H9 (cell line): Measurements from ENCODE around the gene HDAC7. TPM values are rescaled to one million over a fixed set of nuclear protein-coding genes. Genes with fewer than 3 reads are reported as not detected.

ENCODE experiments used
- DNase-seq: peaks from one replicate; pipeline ENCODE4 v3.0.0-alpha.2; 2017
- H2AFZ ChIP-seq: one replicate; pipeline ENCODE4 v1.6.1; 2013; ENCODE audit warnings: mild to moderate bottlenecking, low read length, control low read depth, moderate library complexity
- H2AK5ac ChIP-seq: 2 replicates; pipeline ENCODE4 v1.6.1; 2013; ENCODE audit warnings: low read length, control low read depth, mixed read lengths; ENCODE audit not compliant: insufficient read length
- H2BK120ac ChIP-seq: one replicate; pipeline ENCODE4 v1.6.1; 2013; ENCODE audit warnings: low read depth, mild to moderate bottlenecking, low read length, control low read depth, inconsistent platforms; ENCODE audit not compliant: poor library complexity, severe bottlenecking
- H2BK12ac ChIP-seq: 2 replicates; pipeline ENCODE4 v1.6.1; 2013; ENCODE audit warnings: low read length, control low read depth, mixed read lengths, low read depth; ENCODE audit not compliant: insufficient read length
- H2BK15ac ChIP-seq: 2 replicates; pipeline ENCODE4 v1.6.1; 2013; ENCODE audit warnings: low read depth, low read length, control low read depth
- H2BK20ac ChIP-seq: one replicate; pipeline ENCODE4 v1.6.1; 2013; ENCODE audit warnings: low read depth, mild to moderate bottlenecking, low read length, control low read depth, inconsistent platforms; ENCODE audit not compliant: poor library complexity, severe bottlenecking
- H2BK5ac ChIP-seq: 2 replicates; pipeline ENCODE4 v1.6.1; 2013; ENCODE audit warnings: low read length, control low read depth, mixed read lengths; ENCODE audit not compliant: insufficient read length
- H3K14ac ChIP-seq: 2 replicates; pipeline ENCODE4 v1.6.1; 2013; ENCODE audit warnings: low read length, control low read depth; ENCODE audit not compliant: insufficient read depth
- H3K18ac ChIP-seq: 2 replicates; pipeline ENCODE4 v1.6.1; 2013; ENCODE audit warnings: low read depth, mild to moderate bottlenecking, mixed read lengths, low read length, control low read depth; ENCODE audit not compliant: insufficient read length
- H3K23ac ChIP-seq: 2 replicates; pipeline ENCODE4 v1.6.1; 2013; ENCODE audit warnings: low read length, control low read depth, mixed read lengths, low read depth; ENCODE audit not compliant: insufficient read length
- H3K23me2 ChIP-seq: 2 replicates; pipeline ENCODE4 v1.6.1; 2013; ENCODE audit warnings: low read depth, mild to moderate bottlenecking, mixed read lengths, low read length, control low read depth; ENCODE audit not compliant: insufficient read length, poor library complexity, severe bottlenecking
- H3K27ac ChIP-seq: 2 replicates; pipeline ENCODE4 v1.5.1; 2013; ENCODE audit warnings: low read length, control low read depth, mixed read lengths, low read depth; ENCODE audit not compliant: insufficient read length
- H3K27me3 ChIP-seq: 2 replicates; pipeline ENCODE4 v1.6.1; 2013; ENCODE audit warnings: low read length, control low read depth, inconsistent platforms; ENCODE audit not compliant: insufficient read depth
- H3K4ac ChIP-seq: 2 replicates; pipeline ENCODE4 v1.6.1; 2013; ENCODE audit warnings: low read depth, mild to moderate bottlenecking, control low read depth, inconsistent platforms, low read length, moderate library complexity
- H3K4me1 ChIP-seq: 2 replicates; pipeline ENCODE4 v1.6.1; 2013; ENCODE audit warnings: low read length, control low read depth, inconsistent platforms; ENCODE audit not compliant: insufficient read depth
- H3K4me2 ChIP-seq: 2 replicates; pipeline ENCODE4 v1.6.1; 2013; ENCODE audit warnings: low read length, control low read depth, mixed read lengths; ENCODE audit not compliant: insufficient read length, insufficient read depth
- H3K56ac ChIP-seq: 2 replicates; pipeline ENCODE4 v1.6.1; 2013; ENCODE audit warnings: low read depth, mild to moderate bottlenecking, mixed read lengths, low read length, control low read depth; ENCODE audit not compliant: insufficient read length
- H3K79me1 ChIP-seq: 2 replicates; pipeline ENCODE4 v1.6.1; 2013; ENCODE audit warnings: low read depth, mild to moderate bottlenecking, moderate library complexity, low read length, control low read depth, inconsistent platforms; ENCODE audit not compliant: insufficient read depth, poor library complexity, severe bottlenecking
- H3K79me2 ChIP-seq: 2 replicates; pipeline ENCODE4 v1.6.1; 2013; ENCODE audit warnings: low read length, control low read depth, inconsistent platforms; ENCODE audit not compliant: insufficient read depth
- H3K9ac ChIP-seq: 2 replicates; pipeline ENCODE4 v1.6.1; 2013; ENCODE audit warnings: low read length, control low read depth, mixed read lengths; ENCODE audit not compliant: insufficient read length; ENCODE audit errors: extremely low read depth
- H3K9me3 ChIP-seq: one replicate; pipeline ENCODE4 v1.6.1; 2013; ENCODE audit warnings: low read depth, low read length, inconsistent platforms; ENCODE audit not compliant: control insufficient read depth
- H3T11ph ChIP-seq: one replicate; pipeline ENCODE4 v1.6.1; 2013; ENCODE audit warnings: mild to moderate bottlenecking, low read length, control low read depth, inconsistent platforms
- H4K20me1 ChIP-seq: one replicate; pipeline ENCODE4 v1.6.1; 2013; ENCODE audit not compliant: control insufficient read depth, insufficient read length, insufficient read depth
- H4K5ac ChIP-seq: 2 replicates; pipeline ENCODE4 v1.6.1; 2013; ENCODE audit warnings: low read depth, mild to moderate bottlenecking, mixed read lengths, low read length, control low read depth; ENCODE audit not compliant: insufficient read length
- H4K8ac ChIP-seq: replicated peaks from 2 replicates; pipeline ENCODE4 v1.6.1; 2013; ENCODE audit warnings: low read length, control low read depth, mixed read lengths, low read depth; ENCODE audit not compliant: insufficient read length
- H4K91ac ChIP-seq: 2 replicates; pipeline ENCODE4 v1.6.1; 2013; ENCODE audit warnings: low read depth, mild to moderate bottlenecking, moderate library complexity, mixed read lengths, low read length, control low read depth; ENCODE audit not compliant: insufficient read length
- H3K27ac Mint-ChIP-seq, 3 experiments: 2 replicates in 2 of 3; 3 replicates in 1 of 3; pipeline ENCODE4 v1.8.0; 2020 to 2021; ENCODE audit warnings: mixed read lengths in 3 of 3, mild to moderate bottlenecking in 1 of 3, moderate library complexity in 1 of 3
- H3K27me3 Mint-ChIP-seq: 2 replicates; pipeline ENCODE4 v1.8.0; 2021; ENCODE audit warnings: low read depth, mild to moderate bottlenecking, moderate library complexity, mixed read lengths
- H3K36me3 Mint-ChIP-seq, 3 experiments: 2 replicates in 2 of 3; 3 replicates in 1 of 3; pipeline ENCODE4 v1.8.0; 2020 to 2021; ENCODE audit warnings: low read depth in 3 of 3, mixed read lengths in 3 of 3; ENCODE audit not compliant: insufficient read depth in 1 of 3
- H3K4me1 Mint-ChIP-seq, 2 experiments: 2 replicates each; pipeline ENCODE4 v1.8.0; 2020; ENCODE audit warnings: mixed read lengths in 2 of 2
- H3K4me3 Mint-ChIP-seq, 2 experiments: 2 replicates in 1 of 2; 3 replicates in 1 of 2; pipeline ENCODE4 v1.8.0; 2020 to 2021; ENCODE audit warnings: mild to moderate bottlenecking in 2 of 2, mixed read lengths in 2 of 2, moderate library complexity in 1 of 2
- H3K9me3 Mint-ChIP-seq, 2 experiments: 2 replicates in 1 of 2; 3 replicates in 1 of 2; pipeline ENCODE4 v1.8.0; 2020; ENCODE audit warnings: mild to moderate bottlenecking in 2 of 2, mixed read lengths in 2 of 2, moderate library complexity in 1 of 2
- CTCF ChIP-seq: fragments of 200-600 bp; sonication (generic); conservative IDR thresholded peaks from 3 replicates; pipeline ENCODE4 v1.8.0; 2021; ENCODE audit warnings: antibody characterized with exemption, mild to moderate bottlenecking
- WGBS: extraction: QIAGEN DNeasy Blood & Tissue Kit; methylation state at CpG from one replicate; pipeline ENCODE4 v1.1.7; 2013; ENCODE audit warnings: missing lambda C conversion rate, low lambda C conversion rate, mixed read lengths; ENCODE audit not compliant: insufficient read length; ENCODE audit errors: extremely low coverage; 5-methylcytosine and 5-hydroxymethylcytosine counted together
- total RNA-seq: library from RNA; stranded (reverse); gene quantifications from 2 replicates; pipeline ENCODE4 v1.2.1, GENCODE V29; 2021

HDAC7 gene
- total RNA-seq, 1 experiment from 2014 or later, result 72.1 TPM

- Histone ChIP-seq H2BK12ac (no peak overlapping the region), H3K79me1 (peaks cover 9% of the 10 kb centered on the region), H3K4ac (no peak overlapping the region), H4K8ac (no peak overlapping the region), H4K20me1 (no peaks in the 10 kb centered on the region), H3K27ac (peak overlapping the region; percentile 36), H3K14ac (peak overlapping the region; percentile 23; the same call in 1 of the 2 replicates), H3K23me2 (peaks cover 5% of the 10 kb centered on the region), H3K18ac (peak overlapping the region; percentile 10), H3K56ac (no peak overlapping the region), H4K91ac (no peak overlapping the region), H3K9ac (no peak overlapping the region), H2AK5ac (no peak overlapping the region), H2BK15ac (no peak overlapping the region), H3K79me2 (peaks cover 34% of the 10 kb centered on the region; the same call in 1 of the 2 replicates), H3K4me1 (peaks cover 35% of the 10 kb centered on the region), H2BK5ac (no peak overlapping the region), H4K5ac (no peak overlapping the region), H2AFZ (no peak overlapping the region), H3K27me3 (no peaks in the 10 kb centered on the region), H3K9me3 (no peaks in the 10 kb centered on the region), H2BK120ac (no peak overlapping the region), H3K23ac (no peak overlapping the region), H3K4me2 (peak overlapping the region; percentile 64), H2BK20ac (no peak overlapping the region), H3T11ph (no peak overlapping the region)
- peak overlapping the region; percentile 98 for H3K27ac Mint-ChIP-seq
- no CpG with 5 or more reads among the region's 37 CpGs for WGBS
- no peaks in the 10 kb centered on the region for H3K9me3 Mint-ChIP-seq
- peak; percentile 93 for DNase-seq
- H3K36me3 Mint-ChIP-seq, result peaks cover 2 to 7% (median 5%) of the 10 kb centered on the region in 3 experiments; a peak in 4 of 7 replicates
- H3K4me1 Mint-ChIP-seq, result peaks cover 75 to 79% of the 10 kb centered on the region in 2 experiments
- H3K27me3 Mint-ChIP-seq, result no peaks in the 10 kb centered on the region
- H3K4me3 Mint-ChIP-seq, result peak overlapping the region; percentile 52 to 77
- no peak for TF ChIP-seq CTCF
These were observed 6.7 kb downstream of the HDAC7 start for GRCh38 chr12:47812797-47813510.
